GM21723 (cell line): ENCODE results near the gene IL9R.
"Not testable (repeated sequence)": the region's sequence is repeated elsewhere in the genome, so short reads cannot be mapped to it uniquely, and the experiment has no call there.

Experiments
- ATAC-seq: cut with Tn5 transposase; IDR thresholded peaks from one replicate; pipeline ENCODE4 v1.9.1; 2021; ENCODE audit warnings: mild to moderate bottlenecking, moderate library complexity; ENCODE audit not compliant: unreplicated experiment

Gene IL9R

GRCh38 chrX:156029296-156029695 lies 31.8 kb downstream of the IL9R start:
- ATAC-seq: not testable (repeated sequence)

- not testable (repeated sequence) for ATAC-seq
These were observed 32.4 kb downstream of the IL9R start for GRCh38 chrX:156029707-156030442.

GRCh38 chrX:156030474-156030873 lies 33.0 kb downstream of the IL9R start:
- not testable (repeated sequence) for ATAC-seq
